MM.1S (cell line): Measurements from ENCODE around the gene PTPRC.

Source experiments
- EZH2 ChIP-seq: fragments of 300-600 bp; sonication (generic); optimal IDR thresholded peaks from 2 replicates; pipeline ENCODE3; 2017; ENCODE audit warnings: low read depth, mild to moderate bottlenecking, antibody characterized with exemption, low read length, mixed read lengths
- EZH2phosphoT487 ChIP-seq: fragments of 300-600 bp; sonication (generic); IDR thresholded peaks from 2 replicates; pipeline ENCODE4 v1.6.1; 2018; ENCODE audit warnings: antibody characterized with exemption, low read length
- TF ChIP-seq, protein P1 (sequence below): fragments of 300-600 bp; sonication (generic); IDR thresholded peaks from 2 replicates; pipeline ENCODE4 v1.5.1; 2016; ENCODE audit warnings: antibody characterized with exemption, low read length, mixed read lengths

GRCh38 chr1:198650506-198650905 is 11.7 kb downstream of the PTPRC start:
- TF ChIP-seq, protein P1, sequence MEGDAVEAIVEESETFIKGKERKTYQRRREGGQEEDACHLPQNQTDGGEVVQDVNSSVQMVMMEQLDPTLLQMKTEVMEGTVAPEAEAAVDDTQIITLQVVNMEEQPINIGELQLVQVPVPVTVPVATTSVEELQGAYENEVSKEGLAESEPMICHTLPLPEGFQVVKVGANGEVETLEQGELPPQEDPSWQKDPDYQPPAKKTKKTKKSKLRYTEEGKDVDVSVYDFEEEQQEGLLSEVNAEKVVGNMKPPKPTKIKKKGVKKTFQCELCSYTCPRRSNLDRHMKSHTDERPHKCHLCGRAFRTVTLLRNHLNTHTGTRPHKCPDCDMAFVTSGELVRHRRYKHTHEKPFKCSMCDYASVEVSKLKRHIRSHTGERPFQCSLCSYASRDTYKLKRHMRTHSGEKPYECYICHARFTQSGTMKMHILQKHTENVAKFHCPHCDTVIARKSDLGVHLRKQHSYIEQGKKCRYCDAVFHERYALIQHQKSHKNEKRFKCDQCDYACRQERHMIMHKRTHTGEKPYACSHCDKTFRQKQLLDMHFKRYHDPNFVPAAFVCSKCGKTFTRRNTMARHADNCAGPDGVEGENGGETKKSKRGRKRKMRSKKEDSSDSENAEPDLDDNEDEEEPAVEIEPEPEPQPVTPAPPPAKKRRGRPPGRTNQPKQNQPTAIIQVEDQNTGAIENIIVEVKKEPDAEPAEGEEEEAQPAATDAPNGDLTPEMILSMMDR, result no peak
- TF ChIP-seq EZH2, result no peak
- no peak for TF ChIP-seq EZH2phosphoT487
